Brain microvascular endothelial cell (primary cell): ENCODE results near the gene SH3YL1.

Source experiments
- DNase-seq: peaks from one replicate; pipeline ENCODE4 v3.0.0-alpha.2; 2020
- H3K27ac ChIP-seq: fragments of 250-450 bp; sonication (Bioruptor Pico); 2 replicates; pipeline ENCODE4 v1.5.1; 2020; ENCODE audit warnings: mild to moderate bottlenecking, moderate library complexity
- H3K27me3 ChIP-seq: fragments of 250-450 bp; sonication (Bioruptor Pico); replicated peaks from 2 replicates; pipeline ENCODE4 v1.5.1; 2020; ENCODE audit warnings: mild to moderate bottlenecking
- H3K36me3 ChIP-seq: fragments of 250-450 bp; sonication (Bioruptor Pico); replicated peaks from 2 replicates; pipeline ENCODE4 v1.5.1; 2020; ENCODE audit warnings: mild to moderate bottlenecking
- H3K4me3 ChIP-seq: 2 replicates; pipeline ENCODE4 v1.5.1; 2011; ENCODE audit warnings: low read depth, mild to moderate bottlenecking, control low read depth, low read length, moderate library complexity
- CTCF ChIP-seq: IDR thresholded peaks from 2 replicates; pipeline ENCODE4 v1.5.1; 2011; ENCODE audit warnings: low read depth, mild to moderate bottlenecking, moderate library complexity, low read length, control low read depth, inconsistent platforms; ENCODE audit errors: missing control alignments
- in situ Hi-C: cut with HindIII; loops from 2 replicates; pipeline ENCODE4 v1.10.0; 2017; ENCODE audit warnings: low sequenced_read_pairs, low pct_ligation_motif_present

Gene SH3YL1

DNA sequence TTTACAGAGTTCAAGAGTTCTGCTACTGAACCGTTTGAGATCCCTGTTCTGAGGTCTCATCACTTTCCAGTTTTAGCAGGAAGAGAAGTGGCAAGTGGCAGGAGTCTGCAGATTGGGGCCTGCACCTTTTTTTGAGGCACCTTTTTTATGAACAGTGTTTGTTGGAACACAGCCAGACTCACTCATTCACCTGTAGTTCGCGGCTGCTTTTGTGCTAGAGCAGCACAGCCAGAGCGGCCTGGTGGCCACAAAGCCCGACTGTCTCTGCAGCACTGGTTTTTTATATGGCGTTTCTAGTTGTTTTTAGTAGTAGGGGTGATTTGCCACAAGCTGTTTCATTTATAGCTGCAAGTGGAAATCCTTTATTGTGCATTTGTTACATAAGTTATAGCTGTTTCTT is 9.5 kb upstream of the SH3YL1 start:
- H3K36me3 ChIP-seq: peaks cover 16% of the 10 kb centered on the region

GRCh38 chr2:271917-272316 is 8.1 kb upstream of the SH3YL1 start:
- in situ Hi-C loops: no loop called here
- no peak for TF ChIP-seq CTCF
- no peak for DNase-seq
- Histone ChIP-seq H3K4me3 (no peak overlapping the region), H3K27me3 (no peaks in the 10 kb centered on the region), H3K36me3 (peaks cover 4% of the 10 kb centered on the region), H3K27ac (no peak overlapping the region)

More for the DNA sequence above, 9.5 kb upstream of the SH3YL1 start:
- Histone ChIP-seq H3K27ac (no peak overlapping the region), H3K27me3 (no peaks in the 10 kb centered on the region), H3K4me3 (no peak overlapping the region)
- DNase-seq: no peak
- TF ChIP-seq CTCF: no peak
- in situ Hi-C loops: no loop called here

DNA sequence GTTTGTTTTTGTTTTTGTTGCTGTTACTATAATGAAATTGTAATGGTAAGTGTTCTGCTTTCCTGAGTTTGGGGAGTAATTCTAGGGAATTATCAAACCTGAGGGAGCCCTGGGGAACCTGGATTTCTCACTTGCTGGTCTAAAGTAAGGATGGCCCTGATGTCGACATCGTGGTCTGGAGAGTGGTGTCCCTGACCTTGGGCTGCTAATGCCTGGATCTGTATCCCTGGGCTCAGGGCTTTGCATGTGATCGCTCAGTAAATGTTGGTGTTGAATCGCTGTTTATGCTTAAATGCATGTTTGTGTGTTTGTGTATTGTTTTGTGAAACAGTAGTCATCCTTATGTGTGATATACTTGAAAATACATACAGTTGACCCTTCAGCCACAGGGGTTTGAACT is 7.0 kb upstream of the SH3YL1 start:
- in situ Hi-C loops: no loop called here
- Histone ChIP-seq H3K36me3 (no peaks in the 10 kb centered on the region), H3K27me3 (no peaks in the 10 kb centered on the region), H3K27ac (no peak overlapping the region), H3K4me3 (no peak overlapping the region)
- no peak for DNase-seq
- no peak for TF ChIP-seq CTCF

- H3K27ac ChIP-seq: no peak overlapping the region
- no peaks in the 10 kb centered on the region for H3K27me3 ChIP-seq
- in situ Hi-C loops: no loop called here
- H3K4me3 ChIP-seq: no peak overlapping the region
- TF ChIP-seq CTCF: no peak
- no peaks in the 10 kb centered on the region for H3K36me3 ChIP-seq
- no peak for DNase-seq
Observed at GRCh38 chr2:269356-270030, 5.7 kb upstream of the SH3YL1 start.

DNA sequence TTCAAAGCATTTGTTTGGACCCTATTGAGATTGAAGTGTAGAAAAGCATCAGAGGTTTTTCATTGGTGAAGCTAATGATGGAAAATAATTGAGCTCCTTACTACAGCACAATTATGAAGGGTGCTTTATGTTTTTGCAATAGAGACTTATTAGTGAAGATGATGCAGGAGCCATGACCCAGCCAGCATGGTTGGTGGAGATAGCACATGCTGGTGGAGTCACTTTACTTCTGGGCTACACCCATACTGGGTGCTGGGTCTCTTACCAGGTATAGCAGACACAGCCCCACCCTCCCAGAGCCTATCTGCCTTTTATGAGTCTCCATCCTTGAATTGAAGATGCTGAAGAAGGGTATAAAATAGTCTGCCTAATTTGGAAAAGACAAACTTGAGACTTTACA is 4.5 kb upstream of the SH3YL1 start:
- Histone ChIP-seq H3K4me3 (no peak overlapping the region), H3K27me3 (no peaks in the 10 kb centered on the region), H3K36me3 (no peaks in the 10 kb centered on the region), H3K27ac (no peak overlapping the region)
- no peak for TF ChIP-seq CTCF
- in situ Hi-C loops: no loop called here
- no peak for DNase-seq
